Right renal cortex interstitium (tissue), 3 donors: ENCODE results near the gene TXLNB. TPM values are rescaled to one million over a fixed set of nuclear protein-coding genes. Genes with fewer than 3 reads are reported as not detected.

ENCODE experiments used
- DNase-seq, 3 donors: peaks; one replicate each; pipeline ENCODE4 v3.0.0-alpha.2; 2013; ENCODE audit warnings: low read depth in 3 of 3, low spot score in 2 of 3
- polyA plus RNA-seq, 3 donors: library from polyadenylated mRNA; unstranded; fragments of 120-200 nt; gene quantifications; one replicate each; pipeline ENCODE4 v1.2.1, GENCODE V29; 2013; ENCODE audit not compliant: insufficient read length in 3 of 3

Gene TXLNB
- polyA plus RNA-seq, 3 donors: 1.2 to 2.4 (median 1.8) TPM

- no peak for DNase-seq
Observed at GRCh38 chr6:139277161-139277560, 14.6 kb downstream of the TXLNB start.

- no peak for DNase-seq
Observed at GRCh38 chr6:139275279-139276055, 16.3 kb downstream of the TXLNB start.

- no peak for DNase-seq
Observed at GRCh38 chr6:139271056-139271455, 20.7 kb downstream of the TXLNB start.

GRCh38 chr6:139270249-139270648 is 21.5 kb downstream of the TXLNB start:
- DNase-seq: no peak

GRCh38 chr6:139265512-139266190 is 26.1 kb downstream of the TXLNB start:
- no peak for DNase-seq

GRCh38 chr6:139262519-139263300 is 29.1 kb downstream of the TXLNB start:
- no peak for DNase-seq

- DNase-seq: no peak
Observed at GRCh38 chr6:139257821-139258398, 33.9 kb downstream of the TXLNB start.

- DNase-seq: no peak
Observed at GRCh38 chr6:139257291-139257690, 34.5 kb downstream of the TXLNB start.

- no peak for DNase-seq
Observed at GRCh38 chr6:139256087-139256486, 35.7 kb downstream of the TXLNB start.

- no peak for DNase-seq
Observed at GRCh38 chr6:139254196-139254595, 37.6 kb downstream of the TXLNB start.

- no peak for DNase-seq
Observed at GRCh38 chr6:139253656-139254055, 38.1 kb downstream of the TXLNB start.

GRCh38 chr6:139251691-139252390 is 40.0 kb downstream of the TXLNB start:
- no peak for DNase-seq

- DNase-seq: no peak
Observed at GRCh38 chr6:139251045-139251690, 40.6 kb downstream of the TXLNB start.

GRCh38 chr6:139250296-139251044 is 41.3 kb downstream of the TXLNB start:
- DNase-seq: no peak

GRCh38 chr6:139249395-139249794 is 42.4 kb downstream of the TXLNB start:
- DNase-seq: no peak

GRCh38 chr6:139248911-139249310 is 42.9 kb downstream of the TXLNB start:
- DNase-seq: no peak

- no peak for DNase-seq
Observed at GRCh38 chr6:139247618-139248017, 44.2 kb downstream of the TXLNB start.

GRCh38 chr6:139243536-139243935 is 48.3 kb downstream of the TXLNB start:
- DNase-seq: no peak
